KBM-7 (cell line): ENCODE measurements around the gene C1orf185.

Source experiments
- DNase-seq: peaks from one replicate; pipeline ENCODE4 v3.0.0-alpha.2; 2015
- in situ Hi-C: fragments of 300-500 bp; cut with MboI; formaldehyde crosslinking; loops from 2 replicates; pipeline ENCODE4 v1.14.3; 2020; ENCODE audit warnings: low sequenced_read_pairs, low pct_unique_long_range_greater_than_20kb, mixed read lengths

Gene C1orf185

GRCh38 chr1:51192213-51192843 is 90.3 kb downstream of the C1orf185 start:
- peak; percentile 69 for DNase-seq
- in situ Hi-C loops: no loop called here

GRCh38 chr1:51193564-51193963 is 91.5 kb downstream of the C1orf185 start:
- no peak for DNase-seq
- in situ Hi-C loops: no loop called here
